AG08395 (cell line): Measurements from ENCODE around the gene RAX.

Experiments used
- DNase-seq: peaks from one replicate; pipeline ENCODE4 v3.0.0; 2012; ENCODE audit warnings: mixed read lengths, low spot score

The RAX gene

GRCh38 chr18:59272891-59273758 lies at the start of gene RAX:
RAX (minus strand) TSS chr18:59273454; CDS start chr18:59273206, 248 bp downstream.
- no peak for DNase-seq

GRCh38 chr18:59318460-59319050 lies 45.3 kb upstream of the RAX start, which contains the start of gene CPLX4:
CPLX4 (minus strand) TSS chr18:59318649; CDS start chr18:59318462, 187 bp downstream.
- DNase-seq: no peak

GRCh38 chr18:59311631-59312030 lies 38.4 kb upstream of the RAX start:
- peak; percentile 10 for DNase-seq

- DNase-seq: no peak
These were observed 35.6 kb upstream of the RAX start for GRCh38 chr18:59308938-59309260.

- peak; percentile 88 for DNase-seq
These were observed 35.1 kb upstream of the RAX start for GRCh38 chr18:59308248-59308937.

GRCh38 chr18:59306640-59307039 lies 33.4 kb upstream of the RAX start:
- no peak for DNase-seq

- DNase-seq: no peak
These were observed 32.0 kb upstream of the RAX start for GRCh38 chr18:59305295-59305694.

- no peak for DNase-seq
These were observed 30.5 kb upstream of the RAX start for GRCh38 chr18:59303656-59304195.

- DNase-seq: no peak
These were observed 29.8 kb upstream of the RAX start for GRCh38 chr18:59303006-59303405.

- DNase-seq: no peak
These were observed 28.7 kb upstream of the RAX start for GRCh38 chr18:59301929-59302328.

- no peak for DNase-seq
These were observed 27.5 kb upstream of the RAX start for GRCh38 chr18:59300676-59301285.

- no peak for DNase-seq
These were observed 25.6 kb upstream of the RAX start for GRCh38 chr18:59298871-59299270.

- no peak for DNase-seq
These were observed 20.1 kb upstream of the RAX start for GRCh38 chr18:59293317-59293716.

- no peak for DNase-seq
These were observed 13.1 kb upstream of the RAX start for GRCh38 chr18:59286341-59286740.

GRCh38 chr18:59282341-59282740 lies 9.1 kb upstream of the RAX start:
- no peak for DNase-seq

- DNase-seq: no peak
These were observed 6.5 kb upstream of the RAX start for GRCh38 chr18:59279722-59280121.

- DNase-seq: no peak
These were observed 5.9 kb upstream of the RAX start for GRCh38 chr18:59279193-59279592.

- no peak for DNase-seq
These were observed 5.5 kb upstream of the RAX start for GRCh38 chr18:59278793-59279192.

- DNase-seq: no peak
These were observed 2.8 kb upstream of the RAX start for GRCh38 chr18:59276047-59276446.

GRCh38 chr18:59275406-59275949 lies 2.2 kb upstream of the RAX start:
- DNase-seq: no peak

GRCh38 chr18:59274533-59274928 lies 1.3 kb upstream of the RAX start:
- DNase-seq: no peak
